ENCODE measurements around the gene UMODL1.

Gene UMODL1

GRCh38 chr21:42040411-42041180 lies 30.5 kb upstream of the UMODL1 start:
- peak; percentile 97 for DNase-seq

GRCh38 chr21:42041246-42041645 lies 29.9 kb upstream of the UMODL1 start:
- DNase-seq = no peak

DNA sequence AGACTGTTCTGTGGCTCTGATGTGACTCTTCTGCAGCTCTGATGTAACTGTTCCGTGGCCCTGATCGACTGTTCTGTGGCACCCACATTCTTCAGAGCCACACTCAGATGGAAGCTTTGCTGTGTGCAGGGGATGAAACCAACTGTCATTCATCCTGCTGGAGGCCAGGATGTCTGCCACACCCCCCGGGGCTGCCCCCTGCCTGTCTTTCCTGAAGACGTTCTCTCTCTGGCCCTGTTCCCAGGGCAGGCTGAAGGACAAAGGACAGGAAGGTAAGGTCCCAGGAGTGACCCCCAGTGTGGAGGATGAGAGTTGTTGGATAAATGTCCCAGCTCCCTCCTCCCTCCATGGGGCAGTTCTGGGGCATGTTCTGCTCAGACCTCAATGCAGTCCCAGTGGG lies 29.4 kb upstream of the UMODL1 start:
- DNase-seq = no peak

DNA sequence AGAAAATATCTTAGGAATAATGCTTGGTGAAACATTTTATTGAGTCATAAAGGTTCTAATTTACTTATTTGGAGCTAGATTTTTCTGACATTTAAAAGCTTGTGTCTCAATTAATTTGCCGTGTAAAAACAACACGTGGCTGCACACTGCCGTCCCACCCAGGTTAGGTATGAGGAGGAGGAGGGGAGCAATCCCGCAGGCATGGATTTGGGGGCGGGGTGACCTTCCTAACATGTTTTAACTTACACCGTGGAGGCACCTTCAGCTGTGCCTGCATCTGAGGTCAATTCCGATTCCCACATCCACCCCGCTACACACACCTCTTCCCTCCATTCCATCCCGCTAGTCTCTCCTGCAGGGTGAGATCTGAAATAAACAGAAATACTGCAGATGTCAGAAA lies 28.5 kb upstream of the UMODL1 start:
- no peak for DNase-seq

- no peak for DNase-seq
These were observed 27.8 kb upstream of the UMODL1 start for GRCh38 chr21:42043201-42043895.

GRCh38 chr21:42043961-42044360 lies 27.2 kb upstream of the UMODL1 start:
- no peak for DNase-seq

GRCh38 chr21:42044871-42045495 lies 26.1 kb upstream of the UMODL1 start:
- DNase-seq = no peak

DNA sequence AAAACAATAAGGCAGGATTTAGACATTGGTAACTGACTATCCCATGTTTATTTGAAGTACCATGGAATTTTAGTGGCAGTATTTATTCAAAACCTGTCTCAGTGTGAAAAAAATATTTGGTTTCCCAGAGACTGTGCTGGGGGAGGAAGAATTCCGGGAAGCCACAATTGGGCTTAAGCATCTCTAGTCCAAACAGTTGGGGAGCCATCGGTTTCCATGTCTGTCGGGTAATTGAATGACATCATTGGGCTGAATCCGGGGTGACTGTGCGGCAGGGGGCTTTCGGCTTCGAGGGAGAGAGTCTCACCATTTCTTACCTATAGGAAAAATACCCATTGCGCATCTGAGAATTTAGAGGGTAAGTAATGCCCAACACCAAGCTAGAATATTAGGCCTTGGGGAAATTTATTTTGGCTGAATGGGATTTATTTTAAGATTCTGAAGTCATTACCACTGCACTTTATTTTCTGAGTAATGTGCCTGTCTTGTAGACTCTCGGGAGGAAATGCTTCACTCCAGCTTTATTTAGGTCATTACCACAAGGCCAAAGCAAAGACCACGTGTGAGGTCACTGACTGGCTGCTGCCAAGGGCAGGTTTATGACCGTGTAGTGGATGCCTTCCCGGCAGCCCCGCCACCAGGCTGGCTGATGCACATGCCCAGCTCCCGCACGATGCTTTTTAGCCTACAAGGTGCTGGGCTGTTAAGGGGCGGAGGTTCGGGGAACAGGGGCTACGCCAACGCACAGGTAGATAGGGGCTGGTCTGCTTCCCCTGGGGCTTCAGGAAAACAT lies 23.1 kb upstream of the UMODL1 start:
- peak; percentile 69 for DNase-seq

- DNase-seq = no peak
These were observed 22.1 kb upstream of the UMODL1 start for GRCh38 chr21:42048870-42049577.

- no peak for DNase-seq
These were observed 21.3 kb upstream of the UMODL1 start for GRCh38 chr21:42049578-42050430.

GRCh38 chr21:42051788-42052187 lies 19.3 kb upstream of the UMODL1 start:
- DNase-seq = no peak

GRCh38 chr21:42055425-42055824 lies 15.7 kb upstream of the UMODL1 start:
- no peak for DNase-seq

GRCh38 chr21:42056468-42056867 lies 14.6 kb upstream of the UMODL1 start:
- DNase-seq = no peak

DNA sequence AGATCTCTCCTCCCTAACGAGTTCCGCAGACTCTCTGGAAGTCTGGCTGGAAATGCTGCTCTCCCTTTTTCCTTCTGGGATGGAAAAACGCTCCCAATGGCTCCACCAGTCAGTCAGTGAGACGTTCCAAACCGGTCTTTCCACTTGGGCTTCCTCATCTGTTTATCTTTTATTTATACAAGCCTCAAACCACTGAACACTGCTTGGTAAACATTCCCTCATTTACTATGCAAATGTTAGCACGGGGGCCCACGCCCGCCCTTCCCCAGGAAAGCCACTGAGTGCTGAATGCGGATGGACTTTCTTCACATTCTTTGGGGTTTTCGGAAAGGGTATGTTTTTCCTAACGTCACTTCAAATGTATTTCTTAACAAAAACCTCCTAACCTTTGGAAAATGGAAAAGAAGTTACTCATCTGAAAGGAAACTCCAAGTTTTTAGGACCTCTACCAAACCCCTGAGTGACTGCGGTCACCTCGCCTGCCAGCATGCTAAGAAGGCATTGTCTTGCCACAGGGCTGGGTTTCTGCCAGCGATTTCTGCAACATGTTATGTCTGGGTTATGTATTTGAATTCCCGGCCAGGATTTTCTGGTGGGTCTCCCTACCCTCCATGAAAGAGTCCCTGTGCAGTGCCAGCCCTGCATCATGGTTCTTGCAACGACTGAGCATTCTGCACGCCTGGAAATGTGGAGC lies 14.0 kb upstream of the UMODL1 start:
- no peak for DNase-seq

- DNase-seq = no peak
These were observed 13.2 kb upstream of the UMODL1 start for GRCh38 chr21:42057851-42058437.

DNA sequence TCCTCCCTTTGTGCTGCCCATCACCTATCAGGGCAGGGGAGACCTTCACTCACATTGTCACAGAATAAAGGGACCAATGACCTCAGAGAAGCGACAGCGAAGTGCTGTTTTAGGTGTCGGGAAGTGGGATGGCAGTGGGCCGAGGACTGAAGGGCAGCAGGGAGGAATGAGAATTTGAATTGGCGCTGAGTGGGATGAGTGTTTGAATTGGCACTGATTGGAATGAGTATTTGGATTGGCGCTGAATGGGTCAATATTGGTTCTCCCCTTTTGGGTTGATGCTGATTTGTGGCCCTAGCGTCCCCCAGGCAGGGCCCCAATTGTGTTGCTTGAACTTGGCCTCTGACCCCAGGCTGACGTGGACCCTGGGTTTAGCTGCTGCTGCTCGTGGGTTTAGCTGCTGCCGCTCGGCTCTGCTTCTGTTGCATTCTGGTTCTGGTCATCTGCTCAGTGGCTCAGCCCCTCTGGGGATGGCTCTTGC lies 12.4 kb upstream of the UMODL1 start:
- no peak for DNase-seq

DNA sequence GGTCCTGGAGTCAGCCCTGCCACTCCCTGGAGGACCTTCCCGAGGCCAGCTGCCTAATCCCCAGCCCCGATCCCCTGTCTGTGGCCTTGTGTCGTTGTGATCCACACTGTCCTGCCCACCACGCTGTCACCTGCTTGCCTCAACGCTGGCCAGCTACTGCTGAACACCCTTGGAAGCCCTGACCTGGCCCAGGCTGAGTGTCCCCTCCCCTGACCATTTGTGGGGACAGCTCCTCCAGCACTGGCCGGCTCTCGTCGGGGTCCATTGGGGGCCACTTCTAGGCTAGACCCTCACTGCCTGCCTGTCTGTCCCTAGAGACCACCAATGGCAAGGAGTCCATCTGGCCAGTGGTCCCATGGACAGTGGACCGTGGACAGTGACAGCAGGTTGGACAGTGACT lies 12.0 kb upstream of the UMODL1 start:
- DNase-seq = no peak

GRCh38 chr21:42059721-42060120 lies 11.4 kb upstream of the UMODL1 start:
- DNase-seq = no peak

GRCh38 chr21:42060166-42060565 lies 11.0 kb upstream of the UMODL1 start:
- DNase-seq = no peak

- DNase-seq = no peak
These were observed 9.7 kb upstream of the UMODL1 start for GRCh38 chr21:42061195-42061985.
